Gastroesophageal sphincter (tissue), 4 donors: ENCODE data around the gene PRRG1. TPM values are rescaled to one million over a fixed set of nuclear protein-coding genes. Genes with fewer than 3 reads are reported as not detected.

Source experiments
- ATAC-seq: fragments of 150-250 bp; one replicate; pipeline ENCODE4 v1.9.1; 2016; ENCODE audit warnings: mild to moderate bottlenecking, moderate library complexity
- H3K27ac ChIP-seq, 4 donors: fragments of 200-600 bp; sonication (generic) in 3 of 4; 1 replicate in 3 of 4; 2 replicates in 1 of 4; pipeline ENCODE4 v1.5.1; 2016 to 2019
- H3K27me3 ChIP-seq: fragments of 200-600 bp; sonication (generic); one replicate; pipeline ENCODE4 v1.5.1; 2019
- H3K36me3 ChIP-seq, 2 donors: fragments of 200-600 bp; sonication (generic); one replicate each; pipeline ENCODE4 v1.5.1; 2019; ENCODE audit warnings: control low read depth in 1 of 2
- H3K4me1 ChIP-seq, 3 donors: fragments of 200-600 bp; sonication (generic); 1 replicate in 2 of 3; 2 replicates in 1 of 3; pipeline ENCODE4 v1.5.1; 2016 to 2019; ENCODE audit warnings: control low read depth in 2 of 3
- H3K4me3 ChIP-seq, 2 donors: fragments of 200-600 bp; sonication (generic); one replicate each; pipeline ENCODE4 v1.5.1; 2019; ENCODE audit warnings: mild to moderate bottlenecking in 1 of 2, moderate library complexity in 1 of 2
- H3K9me3 ChIP-seq, 3 donors: fragments of 200-600 bp; sonication (generic); one replicate each; pipeline ENCODE4 v1.5.1; 2017 to 2019; ENCODE audit warnings: control low read depth in 2 of 3
- CTCF ChIP-seq, 4 experiments: fragments of 200-600 bp in 2 of 4; fragments of 450-650 bp in 2 of 4; sonication (generic) in 1 of 4; IDR thresholded peaks; one replicate each; pipeline ENCODE4 v1.5.1; 2017 to 2019; ENCODE audit warnings: antibody characterized with exemption in 4 of 4, mild to moderate bottlenecking in 2 of 4, moderate library complexity in 2 of 4
- EP300 ChIP-seq: sonication (generic); formaldehyde crosslinking; IDR thresholded peaks from one replicate; pipeline ENCODE4 v1.6.1; 2017; ENCODE audit warnings: antibody characterized with exemption, mild to moderate bottlenecking
- POLR2A ChIP-seq, 2 donors: fragments of 450-650 bp; IDR thresholded peaks; one replicate each; pipeline ENCODE4 v1.6.1; 2017; ENCODE audit warnings: antibody characterized with exemption in 2 of 2, mild to moderate bottlenecking in 2 of 2, moderate library complexity in 1 of 2
- POLR2AphosphoS5 ChIP-seq: sonication (generic); formaldehyde crosslinking; IDR thresholded peaks from one replicate; pipeline ENCODE4 v1.6.1; 2017; ENCODE audit warnings: antibody characterized with exemption
- WGBS, 2 donors: methylation state at CpG; one replicate each; pipeline ENCODE4 v1.1.5; 2018; ENCODE audit warnings: low coverage in 1 of 2; 5-methylcytosine and 5-hydroxymethylcytosine counted together
- total RNA-seq, 4 donors: library from RNA; depleted of rRNA; stranded (reverse); fragments of >200 nt; gene quantifications; one replicate each; pipeline ENCODE4 v1.1.0, GENCODE V29; 2016

PRRG1 gene
- total RNA-seq, 4 donors from 2014 or later, result 5.3 to 13.9 (median 7.0) TPM

- Histone ChIP-seq H3K4me3 (no peak overlapping the region), H3K36me3 (no peaks in the 10 kb centered on the region), H3K27me3 (no peaks in the 10 kb centered on the region), H3K4me1 (no peaks in the 10 kb centered on the region), H3K27ac (no peak overlapping the region), H3K9me3 (no peaks in the 10 kb centered on the region)
- 83% methylated on average over 1 of the region's 8 CpGs; no CpG with 5 or more reads in 1 of the 2 donors for WGBS, 2 donors
- ATAC-seq, result no peak
- TF ChIP-seq EP300, result no peak
- TF ChIP-seq POLR2AphosphoS5, result no peak
- TF ChIP-seq CTCF (IDR thresholded peaks at IDR 0.05), result no peak
- no peak for TF ChIP-seq POLR2A (IDR thresholded peaks at IDR 0.05)
These were observed 22.4 kb downstream of the PRRG1 start for GRCh38 chrX:37371578-37371991.

GRCh38 chrX:37378404-37378803, 29.2 kb downstream of the PRRG1 start:
- H3K27ac ChIP-seq, result no peak overlapping the region
- WGBS, 2 donors, result 8 to 37% methylated on average over 2 of the region's 2 CpGs
- no peaks in the 10 kb centered on the region for H3K9me3 ChIP-seq
- no peak for ATAC-seq
- no peak overlapping the region for H3K4me3 ChIP-seq
- no peaks in the 10 kb centered on the region for H3K36me3 ChIP-seq
- no peaks in the 10 kb centered on the region for H3K27me3 ChIP-seq
- no peak for TF ChIP-seq EP300
- H3K4me1 ChIP-seq, result no peaks in the 10 kb centered on the region

GRCh38 chrX:37378830-37379229, 29.7 kb downstream of the PRRG1 start:
- Histone ChIP-seq H3K4me3 (no peak overlapping the region), H3K9me3 (no peaks in the 10 kb centered on the region), H3K27me3 (no peaks in the 10 kb centered on the region), H3K4me1 (no peaks in the 10 kb centered on the region), H3K36me3 (no peaks in the 10 kb centered on the region), H3K27ac (no peak overlapping the region)
- no peak for TF ChIP-seq POLR2AphosphoS5
- no peak for TF ChIP-seq POLR2A (IDR thresholded peaks at IDR 0.05)
- TF ChIP-seq CTCF (IDR thresholded peaks at IDR 0.05), result no peak
- TF ChIP-seq EP300, result no peak
- no peak for ATAC-seq
- 83% methylated on average over 1 of the region's 1 CpG; no CpG with 5 or more reads in 1 of the 2 donors for WGBS, 2 donors

GRCh38 chrX:37380256-37380655, 31.1 kb downstream of the PRRG1 start:
- H3K36me3 ChIP-seq, result no peaks in the 10 kb centered on the region
- no peak for ATAC-seq
- no peaks in the 10 kb centered on the region for H3K4me1 ChIP-seq
- H3K4me3 ChIP-seq, result no peak overlapping the region
- H3K27me3 ChIP-seq, result no peaks in the 10 kb centered on the region
- no peaks in the 10 kb centered on the region for H3K9me3 ChIP-seq
- no peak overlapping the region for H3K27ac ChIP-seq
- no peak for TF ChIP-seq POLR2A (IDR thresholded peaks at IDR 0.05)
- no peak for TF ChIP-seq CTCF (IDR thresholded peaks at IDR 0.05)
- TF ChIP-seq EP300, result no peak

GRCh38 chrX:37380924-37381323, 31.8 kb downstream of the PRRG1 start:
- Histone ChIP-seq H3K36me3 (no peaks in the 10 kb centered on the region), H3K27ac (no peak overlapping the region), H3K4me3 (no peak overlapping the region), H3K27me3 (no peaks in the 10 kb centered on the region), H3K9me3 (no peaks in the 10 kb centered on the region), H3K4me1 (no peaks in the 10 kb centered on the region)
- no peak for ATAC-seq
- TF ChIP-seq CTCF (IDR thresholded peaks at IDR 0.05) (no peak), POLR2A (IDR thresholded peaks at IDR 0.05) (no peak), EP300 (no peak), POLR2AphosphoS5 (no peak)
- 67 to 85% methylated on average over 1 to 2 of the region's 2 CpGs for WGBS, 2 donors

GRCh38 chrX:37383313-37383712, 34.1 kb downstream of the PRRG1 start:
- H3K4me1 ChIP-seq, result no peaks in the 10 kb centered on the region
- no peaks in the 10 kb centered on the region for H3K9me3 ChIP-seq
- no peaks in the 10 kb centered on the region for H3K27me3 ChIP-seq
- TF ChIP-seq CTCF (IDR thresholded peaks at IDR 0.05) (no peak), POLR2AphosphoS5 (no peak), POLR2A (IDR thresholded peaks at IDR 0.05) (no peak), EP300 (no peak)
- no peaks in the 10 kb centered on the region for H3K36me3 ChIP-seq
- H3K4me3 ChIP-seq, result no peak overlapping the region
- no peak overlapping the region for H3K27ac ChIP-seq
- ATAC-seq, result no peak
